Measurements from ENCODE around the gene ATP2A1. TPM values are rescaled to one million over a fixed set of nuclear protein-coding genes. Genes with fewer than 3 reads are reported as not detected.

ATP2A1 gene
- total and polyA plus RNA-seq, 2 of the 4 experiments (the other 2 are of a cell fraction), result under 0.01 to 0.63 TPM

DNA sequence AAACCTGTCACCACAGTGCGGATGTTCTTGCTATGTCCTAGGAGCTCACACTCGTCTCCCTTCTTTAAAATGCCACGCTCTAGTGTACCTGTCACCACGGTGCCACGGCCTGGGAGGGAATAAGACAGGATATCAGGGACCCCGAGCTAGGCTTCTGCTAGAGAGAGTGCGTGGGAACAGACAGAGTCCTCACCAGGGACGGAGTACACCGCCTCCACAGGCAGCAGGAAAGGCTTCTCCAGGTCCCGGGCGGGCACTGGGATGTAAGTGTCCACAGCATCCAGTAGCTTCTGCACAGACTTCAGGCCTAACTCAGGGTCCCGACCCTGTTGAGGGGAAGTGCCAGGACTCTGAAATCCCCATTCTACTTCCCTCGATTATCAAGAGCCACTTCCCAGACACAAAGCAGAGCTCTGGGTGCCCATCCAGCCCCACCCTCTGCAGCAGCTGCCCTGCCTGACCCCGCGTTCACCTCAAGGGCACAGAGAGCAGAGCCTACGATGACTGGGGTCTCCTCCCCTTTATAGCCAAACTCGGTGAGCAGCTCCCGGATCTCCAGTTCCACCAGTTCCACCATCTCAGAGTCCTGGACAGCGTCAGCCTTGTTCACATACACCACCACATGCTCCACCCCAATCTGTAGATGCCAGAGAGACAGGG lies 33.9 kb upstream of the ATP2A1 start:
- Histone ChIP-seq H2AFZ (replicated peaks; ENCODE audit: low read length, poor library complexity) (no peak overlapping the region), H4K20me1 (ENCODE audit: insufficient read depth, low read length) (peaks cover 15% of the 10 kb centered on the region), H3K9me1 (ENCODE audit: insufficient read depth, low read length) (no peaks in the 10 kb centered on the region), H3K9ac (ENCODE audit: low read depth, low read length) (no peak overlapping the region), H3K4me1 (ENCODE audit: control insufficient read depth, insufficient read depth, low read length) (peaks cover 6% of the 10 kb centered on the region), H2BK5ac (ENCODE audit: low read depth, low read length, poor library complexity, severe bottlenecking) (no peak overlapping the region), H4K5ac (ENCODE audit: low read depth, low read length) (no peak overlapping the region), H3K4ac (ENCODE audit: low read depth, low read length) (no peak overlapping the region), H3K4me2 (ENCODE audit: low read depth, low read length) (no peak overlapping the region), H3K36me3 (ENCODE audit: control insufficient read depth, insufficient read depth, low read length) (peaks cover 36% of the 10 kb centered on the region), H2BK120ac (ENCODE audit: low read depth, low read length) (no peak overlapping the region), H2AK9ac (replicated peaks; ENCODE audit: low read depth, low read length, poor library complexity) (no peak overlapping the region), H3K4me3 (ENCODE audit: insufficient read depth, low read depth, low read length) (no peak overlapping the region), H3K18ac (ENCODE audit: low read depth, low read length) (no peak overlapping the region), H3K9me3 (ENCODE audit: control insufficient read depth, insufficient read depth, low read length) (no peaks in the 10 kb centered on the region), H4K8ac (ENCODE audit: low read depth in 2 of 2, low read length in 2 of 2) (no peak overlapping the region), H2AK5ac (ENCODE audit: low read depth, low read length) (no peak overlapping the region), H3K14ac (replicated peaks; ENCODE audit: low read depth, low read length) (no peak overlapping the region), H2BK20ac (ENCODE audit: low read depth, low read length) (no peak overlapping the region), H3K79me1 (ENCODE audit: low read depth in 1 of 2, low read length in 2 of 2) (peaks cover 14 to 47% of the 10 kb centered on the region in 2 experiments; a peak in 3 of 4 replicates), H3K27me3 (ENCODE audit: control insufficient read depth, insufficient read depth, low read length) (no peaks in the 10 kb centered on the region), H3K56ac (ENCODE audit: extremely low read depth, insufficient read depth, low read length) (no peak overlapping the region), H3K27ac (ENCODE audit: insufficient read depth, low read length) (no peak overlapping the region), H3K23ac (ENCODE audit: low read depth, low read length) (no peak overlapping the region), H2BK15ac (ENCODE audit: low read depth, low read length) (no peak overlapping the region), H4K91ac (ENCODE audit: insufficient read depth, low read depth, low read length) (no peak overlapping the region)
- ATAC-seq (ENCODE audit: low read depth), result no peak
- WGBS, 2 experiments (ENCODE audit: extremely low coverage in 2 of 2, insufficient read length in 1 of 2), result 98% methylated on average over 13 of the region's 19 CpGs; no CpG with 5 or more reads in 1 of the 2 experiments
- ChIA-PET POLR2A (ENCODE audit: unreplicated experiment) (no interaction called here), CTCF (no interaction called here)
- dilution Hi-C loops (cut with HindIII; ENCODE audit: low sequenced_read_pairs, unreplicated experiment), result no loop called here
- no TSS peak for BruUV-seq (replicated peaks)
- intact Hi-C loops (cut with micrococcal nuclease), result no loop called here
- in situ Hi-C loops (cut with MboI; ENCODE audit: low sequenced_read_pairs), result no loop called here
- no peak for DNase-seq
- no peak for TF ChIP-seq FOS (IDR thresholded peaks at IDR 0.05; ENCODE audit: low read depth, low read length)
- no peak for TF ChIP-seq NFE2L2 (IDR thresholded peaks at IDR 0.05; ENCODE audit: low read depth, low read length)
- TF ChIP-seq, protein P1, sequence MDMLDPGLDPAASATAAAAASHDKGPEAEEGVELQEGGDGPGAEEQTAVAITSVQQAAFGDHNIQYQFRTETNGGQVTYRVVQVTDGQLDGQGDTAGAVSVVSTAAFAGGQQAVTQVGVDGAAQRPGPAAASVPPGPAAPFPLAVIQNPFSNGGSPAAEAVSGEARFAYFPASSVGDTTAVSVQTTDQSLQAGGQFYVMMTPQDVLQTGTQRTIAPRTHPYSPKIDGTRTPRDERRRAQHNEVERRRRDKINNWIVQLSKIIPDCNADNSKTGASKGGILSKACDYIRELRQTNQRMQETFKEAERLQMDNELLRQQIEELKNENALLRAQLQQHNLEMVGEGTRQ (IDR thresholded peaks at IDR 0.05; ENCODE audit: low read depth, low read length), result no peak
- no peak for TF ChIP-seq MAZ (IDR thresholded peaks at IDR 0.05; ENCODE audit: borderline replicate concordance, low read depth, low read length)
- TF ChIP-seq, protein P2, sequence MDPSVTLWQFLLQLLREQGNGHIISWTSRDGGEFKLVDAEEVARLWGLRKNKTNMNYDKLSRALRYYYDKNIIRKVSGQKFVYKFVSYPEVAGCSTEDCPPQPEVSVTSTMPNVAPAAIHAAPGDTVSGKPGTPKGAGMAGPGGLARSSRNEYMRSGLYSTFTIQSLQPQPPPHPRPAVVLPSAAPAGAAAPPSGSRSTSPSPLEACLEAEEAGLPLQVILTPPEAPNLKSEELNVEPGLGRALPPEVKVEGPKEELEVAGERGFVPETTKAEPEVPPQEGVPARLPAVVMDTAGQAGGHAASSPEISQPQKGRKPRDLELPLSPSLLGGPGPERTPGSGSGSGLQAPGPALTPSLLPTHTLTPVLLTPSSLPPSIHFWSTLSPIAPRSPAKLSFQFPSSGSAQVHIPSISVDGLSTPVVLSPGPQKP (IDR thresholded peaks at IDR 0.05; ENCODE audit: borderline replicate concordance, low read depth, low read length), result no peak
